Right kidney (tissue), 1 donor: Measurements from ENCODE around the gene ZNF385C.

Experiments
- DNase-seq: peaks from one replicate; pipeline ENCODE4 v3.0.0-alpha.2; 2016

The ZNF385C gene

GRCh38 chr17:42107597-42108576 lies 9.6 kb upstream of the ZNF385C start:
- DNase-seq: peak; percentile 55

- no peak for DNase-seq
Observed at GRCh38 chr17:42107124-42107523, 8.9 kb upstream of the ZNF385C start.

- DNase-seq: no peak
Observed at GRCh38 chr17:42106009-42106408, 7.7 kb upstream of the ZNF385C start.

GRCh38 chr17:42104264-42104663 lies 6.0 kb upstream of the ZNF385C start:
- DNase-seq: no peak

GRCh38 chr17:42103221-42103954 lies 5.1 kb upstream of the ZNF385C start:
- no peak for DNase-seq

- peak; percentile 48 for DNase-seq
Observed at GRCh38 chr17:42101513-42102292, 3.4 kb upstream of the ZNF385C start.

- no peak for DNase-seq
Observed at GRCh38 chr17:42098730-42099399, 592 bp upstream of the ZNF385C start.

- no peak for DNase-seq
Observed at GRCh38 chr17:42096360-42097111, 1.7 kb downstream of the ZNF385C start.

- no peak for DNase-seq
Observed at GRCh38 chr17:42094375-42095069, 3.8 kb downstream of the ZNF385C start.

GRCh38 chr17:42092939-42093338 lies 5.3 kb downstream of the ZNF385C start:
- no peak for DNase-seq

GRCh38 chr17:42090964-42091790 lies 7.1 kb downstream of the ZNF385C start:
- no peak for DNase-seq

- DNase-seq: no peak
Observed at GRCh38 chr17:42088736-42089135, 9.5 kb downstream of the ZNF385C start.

GRCh38 chr17:42087736-42088705 lies 10.3 kb downstream of the ZNF385C start:
- no peak for DNase-seq

GRCh38 chr17:42087042-42087701 lies 11.1 kb downstream of the ZNF385C start:
- DNase-seq: no peak

- DNase-seq: no peak
Observed at GRCh38 chr17:42081516-42082129, 16.6 kb downstream of the ZNF385C start.

GRCh38 chr17:42079541-42079940 lies 18.7 kb downstream of the ZNF385C start:
- no peak for DNase-seq

GRCh38 chr17:42078396-42079043 lies 19.8 kb downstream of the ZNF385C start:
- DNase-seq: no peak
